GM12801 (cell line): ENCODE results near the gene SNED1.

Source experiments
- CTCF ChIP-seq: IDR thresholded peaks from one replicate; pipeline ENCODE4 v1.5.1; 2011; ENCODE audit warnings: control low read depth; ENCODE audit not compliant: insufficient read length; ENCODE audit errors: extremely low read depth

The SNED1 gene

GRCh38 chr2:241040081-241040803, 41.8 kb downstream of the SNED1 start:
- no peak for TF ChIP-seq CTCF

- TF ChIP-seq CTCF, result no peak
Observed at GRCh38 chr2:241041589-241042158, 43.3 kb downstream of the SNED1 start.

- TF ChIP-seq CTCF, result no peak
Observed at GRCh38 chr2:241043581-241043980, 45.2 kb downstream of the SNED1 start.

GRCh38 chr2:241047253-241048010, 49.0 kb downstream of the SNED1 start:
- no peak for TF ChIP-seq CTCF

- no peak for TF ChIP-seq CTCF
Observed at GRCh38 chr2:241048149-241048948, 49.9 kb downstream of the SNED1 start.

GRCh38 chr2:241048949-241049343, 50.5 kb downstream of the SNED1 start:
- no peak for TF ChIP-seq CTCF
